Hepatocyte (in vitro differentiated cells): ENCODE data around the gene PHETA1.

Experiments
- EZH2 ChIP-seq: fragments of 200-600 bp; sonication (generic); IDR thresholded peaks from 2 replicates; pipeline ENCODE4 v1.6.1; 2016; ENCODE audit warnings: antibody characterized with exemption, mild to moderate bottlenecking, borderline replicate concordance
- EZH2phosphoT487 ChIP-seq: fragments of 200-600 bp; sonication (generic); IDR thresholded peaks from one replicate; pipeline ENCODE4 v1.6.1; 2018; ENCODE audit warnings: antibody characterized with exemption, mild to moderate bottlenecking, low read depth, moderate library complexity; ENCODE audit not compliant: unreplicated experiment, severe bottlenecking
- TF ChIP-seq, protein P1 (sequence below): fragments of 200-600 bp; sonication (generic); IDR thresholded peaks from 2 replicates; pipeline ENCODE4 v1.5.1; 2016; ENCODE audit warnings: antibody characterized with exemption, mild to moderate bottlenecking; ENCODE audit not compliant: poor library complexity

DNA sequence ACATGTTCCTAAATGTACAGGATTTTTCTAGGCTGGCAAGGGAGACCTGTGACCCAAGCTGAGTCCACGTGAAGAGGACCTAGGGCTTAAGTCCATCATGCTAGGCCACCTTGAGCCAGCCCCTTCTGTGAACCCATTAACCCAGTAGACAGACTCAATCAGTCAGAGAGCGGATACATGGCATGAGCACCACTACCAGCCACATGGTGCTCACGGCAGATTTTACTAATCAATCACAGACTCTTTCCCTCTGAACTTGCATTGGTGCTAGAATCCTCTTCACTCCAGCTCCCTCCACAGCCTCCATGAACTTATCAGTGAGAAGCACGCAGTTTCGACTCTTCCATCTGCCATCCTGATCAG is 9.0 kb downstream of the PHETA1 start:
- TF ChIP-seq, protein P1, sequence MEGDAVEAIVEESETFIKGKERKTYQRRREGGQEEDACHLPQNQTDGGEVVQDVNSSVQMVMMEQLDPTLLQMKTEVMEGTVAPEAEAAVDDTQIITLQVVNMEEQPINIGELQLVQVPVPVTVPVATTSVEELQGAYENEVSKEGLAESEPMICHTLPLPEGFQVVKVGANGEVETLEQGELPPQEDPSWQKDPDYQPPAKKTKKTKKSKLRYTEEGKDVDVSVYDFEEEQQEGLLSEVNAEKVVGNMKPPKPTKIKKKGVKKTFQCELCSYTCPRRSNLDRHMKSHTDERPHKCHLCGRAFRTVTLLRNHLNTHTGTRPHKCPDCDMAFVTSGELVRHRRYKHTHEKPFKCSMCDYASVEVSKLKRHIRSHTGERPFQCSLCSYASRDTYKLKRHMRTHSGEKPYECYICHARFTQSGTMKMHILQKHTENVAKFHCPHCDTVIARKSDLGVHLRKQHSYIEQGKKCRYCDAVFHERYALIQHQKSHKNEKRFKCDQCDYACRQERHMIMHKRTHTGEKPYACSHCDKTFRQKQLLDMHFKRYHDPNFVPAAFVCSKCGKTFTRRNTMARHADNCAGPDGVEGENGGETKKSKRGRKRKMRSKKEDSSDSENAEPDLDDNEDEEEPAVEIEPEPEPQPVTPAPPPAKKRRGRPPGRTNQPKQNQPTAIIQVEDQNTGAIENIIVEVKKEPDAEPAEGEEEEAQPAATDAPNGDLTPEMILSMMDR = no peak
- TF ChIP-seq EZH2 = no peak
- no peak for TF ChIP-seq EZH2phosphoT487
